Transverse colon (tissue), 4 donors: Measurements from ENCODE around the gene TUSC2. TPM values are rescaled to one million over a fixed set of nuclear protein-coding genes. Genes with fewer than 3 reads are reported as not detected.

ENCODE experiments used
- DNase-seq: peaks from one replicate; pipeline ENCODE4 v3.0.0-alpha.2; 2019
- H3K27ac ChIP-seq, 4 donors: fragments of 200-600 bp; sonication (generic); 2 replicates each; pipeline ENCODE4 v1.5.1; 2016 to 2018; ENCODE audit warnings: inconsistent platforms in 4 of 4
- H3K27me3 ChIP-seq: fragments of 200-600 bp; sonication (generic); 2 replicates; pipeline ENCODE4 v1.5.1; 2017; ENCODE audit warnings: inconsistent platforms
- H3K36me3 ChIP-seq, 4 donors: fragments of 200-600 bp; sonication (generic); 2 replicates each; pipeline ENCODE4 v1.5.1; 2017 to 2019; ENCODE audit warnings: inconsistent platforms in 4 of 4
- H3K4me1 ChIP-seq, 4 donors: fragments of 200-600 bp; sonication (generic); 2 replicates each; pipeline ENCODE4 v1.5.1; 2017 to 2020; ENCODE audit warnings: inconsistent platforms in 4 of 4
- H3K4me3 ChIP-seq, 4 donors: fragments of 200-600 bp; sonication (generic); 1 replicate in 1 of 4; 2 replicates in 3 of 4; pipeline versions ENCODE4 v1.5.1 to v1.6.1; 2017 to 2019; ENCODE audit warnings: inconsistent platforms in 4 of 4
- H3K9me3 ChIP-seq, 2 donors: fragments of 200-600 bp; sonication (generic); 2 replicates each; pipeline ENCODE4 v1.5.1; 2017 to 2019; ENCODE audit warnings: inconsistent platforms in 2 of 2
- EP300 ChIP-seq: sonication (generic); formaldehyde crosslinking; IDR thresholded peaks from one replicate; pipeline ENCODE4 v1.6.1; 2017; ENCODE audit warnings: antibody characterized with exemption, low read depth
- POLR2A ChIP-seq: fragments of 450-650 bp; IDR thresholded peaks from one replicate; pipeline ENCODE4 v1.6.1; 2016; ENCODE audit warnings: antibody characterized with exemption, mild to moderate bottlenecking, moderate library complexity
- POLR2AphosphoS5 ChIP-seq, 3 donors: sonication (generic); formaldehyde crosslinking; IDR thresholded peaks; one replicate each; pipeline ENCODE4 v1.6.1; 2016; ENCODE audit warnings: antibody characterized with exemption in 3 of 3
- WGBS, 2 donors: methylation state at CpG; one replicate each; pipeline ENCODE4 v1.1.5; 2018; ENCODE audit warnings: low coverage in 1 of 2; 5-methylcytosine and 5-hydroxymethylcytosine counted together
- in situ Hi-C, 4 donors: fragments of 200-750 bp; cut with MboI; loops; one replicate each; pipeline versions ENCODE4 v1.15.0 to v1.15.1; 2017; ENCODE audit warnings: low sequenced_read_pairs in 3 of 4, low pct_ligation_motif_present in 1 of 4, low pct_unique_long_range_greater_than_20kb in 1 of 4
- intact Hi-C: fragments of 100-400 bp; cut with DNase I; formaldehyde crosslinking; loops from one replicate; pipeline ENCODE4 v1.15.1; 2023; ENCODE audit warnings: low total_unique reads
- total RNA-seq, 4 donors: library from RNA; depleted of rRNA; stranded (reverse); fragments of >200 nt; gene quantifications; one replicate each; pipeline ENCODE4 v1.1.0, GENCODE V29; 2016
- TF ChIP-seq, protein P1 (sequence below), 5 experiments: fragments of 200-600 bp in 3 of 5; fragments of 450-650 bp in 2 of 5; sonication (generic) in 3 of 5; IDR thresholded peaks; 1 replicate in 2 of 5; 2 replicates in 3 of 5; pipeline ENCODE4 v1.5.1; 2016 to 2017; ENCODE audit warnings: antibody characterized with exemption in 5 of 5, inconsistent platforms in 3 of 5, mild to moderate bottlenecking in 2 of 5, moderate library complexity in 1 of 5

TUSC2 gene
- total RNA-seq, 4 donors from 2014 or later, result 7.9 to 39.6 (median 28.0) TPM

- 67 to 75% methylated on average over 8 to 65 of the region's 79 CpGs for WGBS, 2 donors
- Histone ChIP-seq H3K9me3 (no peaks in the 10 kb centered on the region), H3K4me3 (no peak overlapping the region), H3K4me1 (peaks cover 7 to 29% (median 14%) of the 10 kb centered on the region in 4 donors), H3K36me3 (no peaks in the 10 kb centered on the region), H3K27me3 (peaks cover 33% of the 10 kb centered on the region), H3K27ac (no peak overlapping the region)
- no peak for DNase-seq
- in situ Hi-C loops, result no loop called here
- intact Hi-C loops, result loop anchor here (10.0 kb wide), 1 partner anchor 151 kb away; no protein-coding TSS in a partner anchor
- no peak for TF ChIP-seq POLR2AphosphoS5 (IDR thresholded peaks at IDR 0.05)
- TF ChIP-seq EP300, result no peak
- TF ChIP-seq, protein P1, sequence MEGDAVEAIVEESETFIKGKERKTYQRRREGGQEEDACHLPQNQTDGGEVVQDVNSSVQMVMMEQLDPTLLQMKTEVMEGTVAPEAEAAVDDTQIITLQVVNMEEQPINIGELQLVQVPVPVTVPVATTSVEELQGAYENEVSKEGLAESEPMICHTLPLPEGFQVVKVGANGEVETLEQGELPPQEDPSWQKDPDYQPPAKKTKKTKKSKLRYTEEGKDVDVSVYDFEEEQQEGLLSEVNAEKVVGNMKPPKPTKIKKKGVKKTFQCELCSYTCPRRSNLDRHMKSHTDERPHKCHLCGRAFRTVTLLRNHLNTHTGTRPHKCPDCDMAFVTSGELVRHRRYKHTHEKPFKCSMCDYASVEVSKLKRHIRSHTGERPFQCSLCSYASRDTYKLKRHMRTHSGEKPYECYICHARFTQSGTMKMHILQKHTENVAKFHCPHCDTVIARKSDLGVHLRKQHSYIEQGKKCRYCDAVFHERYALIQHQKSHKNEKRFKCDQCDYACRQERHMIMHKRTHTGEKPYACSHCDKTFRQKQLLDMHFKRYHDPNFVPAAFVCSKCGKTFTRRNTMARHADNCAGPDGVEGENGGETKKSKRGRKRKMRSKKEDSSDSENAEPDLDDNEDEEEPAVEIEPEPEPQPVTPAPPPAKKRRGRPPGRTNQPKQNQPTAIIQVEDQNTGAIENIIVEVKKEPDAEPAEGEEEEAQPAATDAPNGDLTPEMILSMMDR (IDR thresholded peaks at IDR 0.05), result no peak
- no peak for TF ChIP-seq POLR2A
Observed at GRCh38 chr3:50275996-50276761, 51.8 kb downstream of the TUSC2 start.

- H3K9me3 ChIP-seq, result no peaks in the 10 kb centered on the region
- no peaks in the 10 kb centered on the region for H3K36me3 ChIP-seq
- 74% methylated on average over 65 of the region's 65 CpGs; no CpG with 5 or more reads in 1 of the 2 donors for WGBS, 2 donors
- DNase-seq, result no peak
- peaks cover 7 to 32% (median 16%) of the 10 kb centered on the region in 4 donors for H3K4me1 ChIP-seq
- TF ChIP-seq POLR2A (no peak), EP300 (no peak)
- no peak overlapping the region for H3K27ac ChIP-seq
- no peak overlapping the region for H3K4me3 ChIP-seq
- intact Hi-C loops (loop anchor here (10.0 kb wide), 1 partner anchor 151 kb away; no protein-coding TSS in a partner anchor), in situ Hi-C loops (no loop called here)
- H3K27me3 ChIP-seq, result peaks cover 33% of the 10 kb centered on the region
Observed at GRCh38 chr3:50275141-50275995, 52.7 kb downstream of the TUSC2 start.

Other genes with a start within 250 kb of the TUSC2 start
- 100 to 1,000 TPM; 238 to 391 (median 304) TPM for gene RBM5, start 239.3 kb downstream of the TUSC2 start, total RNA-seq
- gene SEMA3F, start 172.9 kb downstream of the TUSC2 start, total RNA-seq, result 10 to 100 TPM in 1 of 4 donors, 1 to 10 TPM in 3; 1.9 to 30.6 (median 3.8) TPM
- not detected for gene GNAT1, start 136.6 kb downstream of the TUSC2 start, total RNA-seq
- gene SLC38A3, start 123.0 kb downstream of the TUSC2 start, total RNA-seq, result not detected
- 100 to 1,000 TPM in 1 of 4 donors, 10 to 100 TPM in 3; 69.6 to 322 (median 74.8) TPM for gene GNAI2, start 92.0 kb downstream of the TUSC2 start, total RNA-seq
- gene SEMA3B, start 59.1 kb downstream of the TUSC2 start, total RNA-seq, result 100 to 1,000 TPM in 2 of 4 donors, 10 to 100 TPM in 2; 59.5 to 423 (median 122) TPM
- not detected for gene LSMEM2, start 49.1 kb downstream of the TUSC2 start, total RNA-seq
- 100 to 1,000 TPM in 1 of 4 donors, 10 to 100 TPM in 3; 44.9 to 183 (median 59.5) TPM for gene IFRD2, start 35.8 kb downstream of the TUSC2 start, total RNA-seq
- 10 to 100 TPM in 1 of 4 donors, 1 to 10 TPM in 2, under 1 TPM in 1; 0.79 to 11.2 (median 3.8) TPM for gene HYAL3, start 28.8 kb downstream of the TUSC2 start, total RNA-seq
- 10 to 100 TPM in 1 of 4 donors, 1 to 10 TPM in 3; 5.2 to 13.0 (median 7.8) TPM for gene NAA80, start 28.8 kb downstream of the TUSC2 start, total RNA-seq
- gene HYAL1, start 24.6 kb downstream of the TUSC2 start, total RNA-seq, result 10 to 100 TPM in 1 of 4 donors, 1 to 10 TPM in 3; 1.8 to 13.8 (median 3.8) TPM
- 10 to 100 TPM; 18.7 to 51.1 (median 32.0) TPM for gene HYAL2, start 5.5 kb downstream of the TUSC2 start, total RNA-seq
- 10 to 100 TPM in 3 of 4 donors, 1 to 10 TPM in 1; 9.8 to 29.2 (median 21.7) TPM for gene RASSF1, start 12.6 kb upstream of the TUSC2 start, total RNA-seq
- gene ZMYND10, start 17.5 kb upstream of the TUSC2 start, total RNA-seq, result not detected
- 10 to 100 TPM in 2 of 4 donors, 1 to 10 TPM in 2; 6.0 to 29.2 (median 13.1) TPM for gene NPRL2, start 22.6 kb upstream of the TUSC2 start, total RNA-seq
- gene CYB561D2, start 22.6 kb upstream of the TUSC2 start, total RNA-seq, result 10 to 100 TPM; 23.7 to 53.9 (median 35.6) TPM
- 100 to 1,000 TPM in 1 of 4 donors, 10 to 100 TPM in 3; 71.8 to 103 (median 81.9) TPM for gene TMEM115, start 31.3 kb upstream of the TUSC2 start, total RNA-seq
- gene CACNA2D2, start 175.4 kb upstream of the TUSC2 start, total RNA-seq, result 1 to 10 TPM in 2 of 4 donors, under 1 TPM in 2; 0.48 to 2.2 (median 0.87) TPM
- gene C3orf18, start 239.5 kb upstream of the TUSC2 start, total RNA-seq, result 10 to 100 TPM in 1 of 4 donors, 1 to 10 TPM in 3; 1.9 to 10.2 (median 4.3) TPM
- gene HEMK1, start 241.3 kb upstream of the TUSC2 start, total RNA-seq, result 10 to 100 TPM in 1 of 4 donors, 1 to 10 TPM in 3; 7.3 to 11.6 (median 7.9) TPM